DND-41 (cell line): ENCODE measurements around the gene ALG13.
"Not testable (repeated sequence)": the region's sequence is repeated elsewhere in the genome, so short reads cannot be mapped to it uniquely, and the experiment has no call there.

ENCODE experiments used
- ATAC-seq: fragments of 200-7000 bp; cut with Tn5 transposase; 3 replicates; pipeline ENCODE4 v1.9.1; 2021; ENCODE audit warnings: low read depth; ENCODE audit not compliant: insufficient read depth
- DNase-seq: peaks from one replicate; pipeline ENCODE4 v3.0.0-alpha.2; 2020
- H2AFZ ChIP-seq: 2 replicates; pipeline ENCODE4 v1.6.0; 2012; ENCODE audit warnings: low read depth, low read length
- H3K27ac ChIP-seq: 2 replicates; pipeline ENCODE4 v1.5.1; 2012; ENCODE audit warnings: low read length, inconsistent platforms
- H3K27me3 ChIP-seq: fragments of 200-600 bp; sonication (generic); 2 replicates; pipeline ENCODE4 v1.6.0; 2012; ENCODE audit warnings: low read length, mild to moderate bottlenecking, inconsistent platforms; ENCODE audit not compliant: insufficient read depth, poor library complexity
- H3K36me3 ChIP-seq: 2 replicates; pipeline ENCODE4 v1.5.1; 2012; ENCODE audit warnings: low read length, inconsistent platforms; ENCODE audit not compliant: insufficient read depth
- H3K4me1 ChIP-seq: 2 replicates; pipeline ENCODE4 v1.5.1; 2012; ENCODE audit warnings: mild to moderate bottlenecking, low read length; ENCODE audit not compliant: insufficient read depth
- H3K4me2 ChIP-seq: 2 replicates; pipeline ENCODE4 v1.6.0; 2012; ENCODE audit warnings: mild to moderate bottlenecking, moderate library complexity, low read length, inconsistent platforms; ENCODE audit not compliant: insufficient read depth
- H3K4me3 ChIP-seq, 2 experiments: fragments of 200-600 bp in 1 of 2; shearing (Covaris generic) in 1 of 2; 2 replicates each; pipeline ENCODE4 v1.5.1; 2012 to 2016; ENCODE audit warnings: inconsistent platforms in 2 of 2, low read length in 2 of 2, mild to moderate bottlenecking in 2 of 2, low read depth in 1 of 2, moderate library complexity in 1 of 2
- H3K79me2 ChIP-seq: 2 replicates; pipeline ENCODE4 v1.6.0; 2012; ENCODE audit warnings: low read length, inconsistent platforms; ENCODE audit not compliant: insufficient read depth
- H3K9ac ChIP-seq: 2 replicates; pipeline ENCODE4 v1.6.0; 2012; ENCODE audit warnings: low read depth, mild to moderate bottlenecking, inconsistent platforms, low read length, moderate library complexity
- H3K9me3 ChIP-seq: 2 replicates; pipeline ENCODE4 v1.5.1; 2012; ENCODE audit warnings: low read length, moderate library complexity, mild to moderate bottlenecking, inconsistent platforms; ENCODE audit not compliant: insufficient read depth, severe bottlenecking
- H4K20me1 ChIP-seq: 2 replicates; pipeline ENCODE4 v1.6.0; 2012; ENCODE audit warnings: low read length; ENCODE audit not compliant: insufficient read depth
- EZH2 ChIP-seq: IDR thresholded peaks from 3 replicates; pipeline ENCODE4 v1.6.1; 2012; ENCODE audit warnings: borderline replicate concordance, low read depth, mild to moderate bottlenecking, moderate library complexity, low read length, inconsistent platforms; ENCODE audit not compliant: severe bottlenecking
- TF ChIP-seq, protein P1 (sequence below): IDR thresholded peaks from 2 replicates; pipeline ENCODE4 v1.5.1; 2012; ENCODE audit warnings: borderline replicate concordance, low read length, moderate library complexity, mild to moderate bottlenecking; ENCODE audit not compliant: poor library complexity, severe bottlenecking; ENCODE audit errors: extremely low read depth

The ALG13 gene

DNA sequence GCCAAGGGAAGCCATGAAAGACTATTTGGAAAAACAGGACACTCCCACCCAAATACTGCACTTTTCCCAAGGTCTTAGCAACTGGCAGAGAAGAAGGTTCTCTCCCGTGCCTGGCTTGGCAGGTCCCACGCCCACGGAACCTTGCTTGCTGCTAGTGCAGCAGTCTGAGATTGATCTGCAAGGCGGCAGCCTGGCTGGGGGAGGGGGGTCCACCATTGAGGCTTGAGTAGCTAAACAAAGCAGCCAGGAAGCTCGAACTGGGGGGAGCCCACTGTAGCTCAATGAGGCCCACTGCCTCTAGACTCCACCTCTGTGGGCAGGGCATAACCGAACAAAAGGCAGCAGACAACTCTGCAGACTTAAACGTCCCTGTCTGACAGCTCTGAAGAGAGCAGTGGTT lies 103.7 kb downstream of the ALG13 start:
- H3K27ac ChIP-seq = no peak overlapping the region
- no peaks in the 10 kb centered on the region for H3K4me1 ChIP-seq
- TF ChIP-seq, protein P1, sequence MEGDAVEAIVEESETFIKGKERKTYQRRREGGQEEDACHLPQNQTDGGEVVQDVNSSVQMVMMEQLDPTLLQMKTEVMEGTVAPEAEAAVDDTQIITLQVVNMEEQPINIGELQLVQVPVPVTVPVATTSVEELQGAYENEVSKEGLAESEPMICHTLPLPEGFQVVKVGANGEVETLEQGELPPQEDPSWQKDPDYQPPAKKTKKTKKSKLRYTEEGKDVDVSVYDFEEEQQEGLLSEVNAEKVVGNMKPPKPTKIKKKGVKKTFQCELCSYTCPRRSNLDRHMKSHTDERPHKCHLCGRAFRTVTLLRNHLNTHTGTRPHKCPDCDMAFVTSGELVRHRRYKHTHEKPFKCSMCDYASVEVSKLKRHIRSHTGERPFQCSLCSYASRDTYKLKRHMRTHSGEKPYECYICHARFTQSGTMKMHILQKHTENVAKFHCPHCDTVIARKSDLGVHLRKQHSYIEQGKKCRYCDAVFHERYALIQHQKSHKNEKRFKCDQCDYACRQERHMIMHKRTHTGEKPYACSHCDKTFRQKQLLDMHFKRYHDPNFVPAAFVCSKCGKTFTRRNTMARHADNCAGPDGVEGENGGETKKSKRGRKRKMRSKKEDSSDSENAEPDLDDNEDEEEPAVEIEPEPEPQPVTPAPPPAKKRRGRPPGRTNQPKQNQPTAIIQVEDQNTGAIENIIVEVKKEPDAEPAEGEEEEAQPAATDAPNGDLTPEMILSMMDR = no peak
- no peak for TF ChIP-seq EZH2
- H3K9me3 ChIP-seq = no peaks in the 10 kb centered on the region
- no peak overlapping the region for H2AFZ ChIP-seq
- H3K4me3 ChIP-seq = no peak overlapping the region
- ATAC-seq (no peak), DNase-seq (no peak)
- H3K9ac ChIP-seq = no peak overlapping the region
- no peak overlapping the region for H3K4me2 ChIP-seq
- no peaks in the 10 kb centered on the region for H3K79me2 ChIP-seq
- H3K27me3 ChIP-seq = no peaks in the 10 kb centered on the region
- H4K20me1 ChIP-seq = no peaks in the 10 kb centered on the region
- H3K36me3 ChIP-seq = no peaks in the 10 kb centered on the region

DNA sequence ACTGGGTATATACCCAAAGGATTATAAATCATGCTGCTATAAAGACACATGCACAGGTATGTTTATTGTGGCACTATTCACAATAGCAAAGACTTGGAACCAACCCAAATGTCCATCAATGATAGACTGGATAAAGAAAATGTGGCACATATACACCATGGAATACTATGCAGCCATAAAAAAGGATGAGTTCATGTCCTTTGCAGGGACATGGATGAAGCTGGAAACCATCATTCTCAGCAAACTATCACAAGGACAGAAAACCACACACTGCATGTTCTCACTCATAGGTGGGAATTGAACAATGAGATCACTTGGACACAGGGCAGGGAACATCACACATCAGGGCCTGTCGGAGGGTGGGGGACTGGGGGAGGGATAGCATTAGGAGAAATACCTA lies 109.1 kb downstream of the ALG13 start:
- H3K27ac ChIP-seq, H3K9me3 ChIP-seq, H3K79me2 ChIP-seq, H3K4me2 ChIP-seq, DNase-seq, H3K4me3 ChIP-seq, H3K27me3 ChIP-seq, ATAC-seq, H3K9ac ChIP-seq, H3K36me3 ChIP-seq, H4K20me1 ChIP-seq, H3K4me1 ChIP-seq, H2AFZ ChIP-seq: not testable (repeated sequence)
